ENCODE data around the gene NRDE2.

GRCh38 chr14:90375934-90376333 is 44.2 kb upstream of the NRDE2 start:
- no peak for TF ChIP-seq CTCF (IDR thresholded peaks at IDR 0.05; ENCODE audit: insufficient read depth, low read depth, low read length)
- no peak for TF ChIP-seq EZH2 (IDR thresholded peaks at IDR 0.05; ENCODE audit: insufficient read depth, low read length)

All from astrocyte (in vitro differentiated cells and primary cell).